HG02938 (cell line): ENCODE data around the gene CCM2.
A peak's percentile ranks its signal among the peaks of the same experiment; 100 is the strongest.
"Not testable (repeated sequence)": the region's sequence is repeated elsewhere in the genome, so short reads cannot be mapped to it uniquely, and the experiment has no call there.

Source experiments
- ATAC-seq: cut with Tn5 transposase; IDR thresholded peaks from one replicate; pipeline ENCODE4 v1.9.1; 2021; ENCODE audit warnings: mild to moderate bottlenecking, moderate library complexity; ENCODE audit not compliant: unreplicated experiment

The CCM2 gene

GRCh38 chr7:45098983-45099839, 99.2 kb downstream of the CCM2 start:
- no peak for ATAC-seq

- ATAC-seq = no peak
Observed at GRCh38 chr7:45099891-45100760, 100.1 kb downstream of the CCM2 start.

- ATAC-seq = no peak
Observed at GRCh38 chr7:45100761-45101480, 100.9 kb downstream of the CCM2 start.

- ATAC-seq = no peak
Observed at GRCh38 chr7:45101748-45102147, 101.7 kb downstream of the CCM2 start.

- no peak for ATAC-seq
Observed at GRCh38 chr7:45102785-45103712, 103.0 kb downstream of the CCM2 start.

GRCh38 chr7:45103958-45104843, 104.2 kb downstream of the CCM2 start:
- no peak for ATAC-seq

GRCh38 chr7:45104844-45105587, 105.0 kb downstream of the CCM2 start:
- ATAC-seq = no peak

GRCh38 chr7:45105588-45106188, 105.7 kb downstream of the CCM2 start:
- no peak for ATAC-seq

- ATAC-seq = no peak
Observed at GRCh38 chr7:45106820-45107219, 106.8 kb downstream of the CCM2 start.

GRCh38 chr7:45107356-45107755, 107.4 kb downstream of the CCM2 start:
- no peak for ATAC-seq

- ATAC-seq = no peak
Observed at GRCh38 chr7:45108863-45109262, 108.9 kb downstream of the CCM2 start.

- peak; percentile 87 for ATAC-seq
Observed at GRCh38 chr7:45111298-45112223, 111.6 kb downstream of the CCM2 start, which contains the start of gene TBRG4. TBRG4 (minus strand) TSS chr7:45111697; CDS start chr7:45109237, 2,460 bp downstream.

- ATAC-seq = no peak
Observed at GRCh38 chr7:45112648-45113047, 112.6 kb downstream of the CCM2 start.

- not testable (repeated sequence) for ATAC-seq
Observed at GRCh38 chr7:45114257-45114656, 114.3 kb downstream of the CCM2 start.

- no peak for ATAC-seq
Observed at GRCh38 chr7:45114926-45115325, 114.9 kb downstream of the CCM2 start.

- ATAC-seq = no peak
Observed at GRCh38 chr7:45116048-45116447, 116.0 kb downstream of the CCM2 start.

GRCh38 chr7:45117582-45117981, 117.6 kb downstream of the CCM2 start:
- ATAC-seq = no peak
